HepG2 (cell line): Measurements from ENCODE around the gene TRIM22. TPM values are rescaled to one million over a fixed set of nuclear protein-coding genes. Genes with fewer than 3 reads are reported as not detected.
"Not testable (repeated sequence)": the region's sequence is repeated elsewhere in the genome, so short reads cannot be mapped to it uniquely, and the experiment has no call there.

Experiments used
- ATAC-seq: fragments of 200-7000 bp; cut with Tn5 transposase; 3 replicates; pipeline ENCODE4 v1.9.1; 2020; ENCODE audit warnings: mild to moderate bottlenecking, moderate library complexity
- BruUV-seq: library from RNA; stranded (reverse); fragments of 400-500 nt; replicated peaks from 2 replicates; lab custom pipeline; 2021; lab: Mats Ljungman, UMichigan
- CTCF ChIA-PET: fragments of 300-600 bp; formaldehyde crosslinking; extraction: SDS; loops from one replicate; lab custom pipeline; 2021; ENCODE audit warnings: low total read pairs, inconsistent platforms, low intra/inter-chr PET ratio; lab: Yijun Ruan, JAX
- POLR2A ChIA-PET: fragments of 350-600 bp; sonication (Branson Sonifier 250); formaldehyde crosslinking; loops from one replicate; lab custom pipeline; 2020; ENCODE audit warnings: antibody characterized with exemption, inconsistent platforms; lab: Yijun Ruan, JAX
- DNase-seq: peaks from one replicate; pipeline ENCODE4 v3.0.0-alpha.2; 2015; ENCODE audit warnings: low spot score
- FAIRE-seq: peaks from 3 replicates; lab custom pipeline; 2011; peaks lifted over from hg19 to GRCh38; lab: Jason Lieb, UNC
- H2AFZ ChIP-seq: one replicate; pipeline ENCODE4 v1.6.1; 2011; ENCODE audit warnings: low read length, inconsistent platforms
- H3K27ac ChIP-seq: fragments of 300-600 bp; 3 replicates; pipeline ENCODE4 v1.8.0; 2011; ENCODE audit warnings: mixed run types, mild to moderate bottlenecking, mixed read lengths, low read length, inconsistent platforms; ENCODE audit not compliant: insufficient read depth; ENCODE audit errors: extremely low read length
- H3K27me3 ChIP-seq, 2 experiments: fragments of 200-600 bp in 1 of 2; 2 replicates in 1 of 2; 3 replicates in 1 of 2; pipeline versions ENCODE4 v1.6.0 to v1.8.0; 2011; ENCODE audit warnings: low read length in 2 of 2, mild to moderate bottlenecking in 2 of 2, moderate library complexity in 2 of 2, inconsistent platforms in 1 of 2; ENCODE audit not compliant: insufficient read depth in 2 of 2, control insufficient read depth in 1 of 2
- H3K36me3 ChIP-seq, 2 experiments: fragments of 200-600 bp in 1 of 2; replicated peaks in 1 of 2; 2 replicates in 1 of 2; 3 replicates in 1 of 2; pipeline versions ENCODE4 v1.5.1 to v1.8.0; 2011; ENCODE audit warnings: low read length in 2 of 2, inconsistent platforms in 1 of 2; ENCODE audit not compliant: insufficient read depth in 2 of 2, control insufficient read depth in 1 of 2
- H3K4me1 ChIP-seq: 2 replicates; pipeline ENCODE4 v1.5.1; 2012; ENCODE audit warnings: low read length, inconsistent platforms; ENCODE audit not compliant: insufficient read depth
- H3K4me2 ChIP-seq: 2 replicates; pipeline ENCODE4 v1.6.0; 2011; ENCODE audit warnings: low read depth, low read length, inconsistent platforms
- H3K4me3 ChIP-seq, 3 experiments: fragments of 200-600 bp in 1 of 3; sonication (generic), shearing (Covaris generic) in 1 of 3; replicated peaks in 1 of 3; 2 replicates each; pipeline ENCODE4 v1.5.1; 2011 to 2016; ENCODE audit warnings: low read length in 3 of 3, inconsistent platforms in 2 of 3, low read depth in 2 of 3, mild to moderate bottlenecking in 2 of 3, control low read depth in 1 of 3, mixed read lengths in 1 of 3; ENCODE audit not compliant: insufficient read depth in 1 of 3
- H3K79me2 ChIP-seq: one replicate; pipeline ENCODE4 v1.6.1; 2011; ENCODE audit warnings: low read length, inconsistent platforms; ENCODE audit not compliant: insufficient read depth
- H3K9ac ChIP-seq: 2 replicates; pipeline ENCODE4 v1.6.0; 2011; ENCODE audit warnings: mild to moderate bottlenecking, low read depth, low read length, inconsistent platforms; ENCODE audit not compliant: insufficient read depth
- H3K9me3 ChIP-seq: 2 replicates; pipeline ENCODE4 v1.5.1; 2012; ENCODE audit warnings: mild to moderate bottlenecking, low read length
- H4K20me1 ChIP-seq: 2 replicates; pipeline ENCODE4 v1.6.0; 2011; ENCODE audit warnings: inconsistent platforms, mild to moderate bottlenecking, low read length, moderate library complexity; ENCODE audit not compliant: insufficient read depth
- NFYB ChIP-seq: sonication (generic); formaldehyde crosslinking; IDR thresholded peaks from 2 replicates; pipeline ENCODE4 v1.4.0; 2020; ENCODE audit warnings: missing genetic modification reagents
- NFYC ChIP-seq: IDR thresholded peaks from 2 replicates; pipeline ENCODE4 v1.6.1; 2016; ENCODE audit warnings: missing genetic modification reagents, missing compliant biosample characterization
- WGBS: methylation state at CpG from one replicate; pipeline ENCODE4 v1.1.6; 2017; ENCODE audit warnings: low lambda C conversion rate; 5-methylcytosine and 5-hydroxymethylcytosine counted together
- in situ Hi-C: cut with HindIII; loops from 2 replicates; pipeline ENCODE4 v1.10.0; 2017; ENCODE audit warnings: low pct_unique_long_range_greater_than_20kb; ENCODE audit not compliant: extremely low pct_ligation_motif_present
- intact Hi-C: fragments of 100-400 bp; cut with micrococcal nuclease; formaldehyde crosslinking; loops from one replicate; pipeline ENCODE4 v1.10.0; 2022; ENCODE audit not compliant: unreplicated experiment
- polyA plus RNA-seq, 8 experiments: library from polyadenylated mRNA; depleted of rRNA in 3 of 8; stranded (reverse) in 7 of 8; unstranded in 1 of 8; fragments of >200 nt; fragmentation: Illumina TruSeq in 4 of 8; extraction: Trizol in 4 of 8; gene quantifications; 2 replicates each; pipeline versions ENCODE4 v1.2.1 to v1.2.3, GENCODE V29; 2011 to 2016; ENCODE audit warnings: low read depth in 4 of 8, missing spikeins in 1 of 8, mixed read lengths in 1 of 8; ENCODE audit not compliant: insufficient read depth in 1 of 8
- total RNA-seq, 5 experiments: library from RNA; depleted of rRNA; stranded (reverse); fragments of >200 nt; fragmentation: Illumina TruSeq; extraction: Trizol; gene quantifications; 2 replicates each; pipeline ENCODE4 v1.2.3, GENCODE V29; 2016; ENCODE audit warnings: low read depth in 1 of 5
- TF ChIP-seq, protein P1 (sequence below): sonication (generic); formaldehyde crosslinking; conservative IDR thresholded peaks from 2 replicates; pipeline ENCODE4 v1.8.0; 2022; ENCODE audit warnings: missing genetic modification reagents

Gene TRIM22
- total and polyA plus RNA-seq, 2 of the 13 experiments (the other 11 are each of a cell fraction or from before 2014, with no cell fraction given), result 2.4 to 3.2 TPM

GRCh38 chr11:5679811-5680210, 9.8 kb upstream of the TRIM22 start (continued):
- TF ChIP-seq, protein P1, sequence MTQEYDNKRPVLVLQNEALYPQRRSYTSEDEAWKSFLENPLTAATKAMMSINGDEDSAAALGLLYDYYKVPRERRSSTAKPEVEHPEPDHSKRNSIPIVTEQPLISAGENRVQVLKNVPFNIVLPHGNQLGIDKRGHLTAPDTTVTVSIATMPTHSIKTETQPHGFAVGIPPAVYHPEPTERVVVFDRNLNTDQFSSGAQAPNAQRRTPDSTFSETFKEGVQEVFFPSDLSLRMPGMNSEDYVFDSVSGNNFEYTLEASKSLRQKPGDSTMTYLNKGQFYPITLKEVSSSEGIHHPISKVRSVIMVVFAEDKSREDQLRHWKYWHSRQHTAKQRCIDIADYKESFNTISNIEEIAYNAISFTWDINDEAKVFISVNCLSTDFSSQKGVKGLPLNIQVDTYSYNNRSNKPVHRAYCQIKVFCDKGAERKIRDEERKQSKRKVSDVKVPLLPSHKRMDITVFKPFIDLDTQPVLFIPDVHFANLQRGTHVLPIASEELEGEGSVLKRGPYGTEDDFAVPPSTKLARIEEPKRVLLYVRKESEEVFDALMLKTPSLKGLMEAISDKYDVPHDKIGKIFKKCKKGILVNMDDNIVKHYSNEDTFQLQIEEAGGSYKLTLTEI (CRISPR knock-in tag), result no peak

GRCh38 chr11:5682890-5683441, 6.6 kb upstream of the TRIM22 start:
- H3K4me1 ChIP-seq, FAIRE-seq, CTCF ChIA-PET, POLR2A ChIA-PET, H4K20me1 ChIP-seq, H3K4me3 ChIP-seq, H3K79me2 ChIP-seq, H3K27me3 ChIP-seq, DNase-seq, H3K4me2 ChIP-seq, intact Hi-C loops, H3K27ac ChIP-seq, BruUV-seq, H3K9me3 ChIP-seq, H3K36me3 ChIP-seq, H2AFZ ChIP-seq, H3K9ac ChIP-seq, ATAC-seq: not testable (repeated sequence)
- 70% methylated on average over 4 of the region's 33 CpGs for WGBS
- in situ Hi-C loops, result loop anchor here (10.0 kb wide), 1 partner anchor 122 kb away; the partner anchor contains the start of gene OR52N2

- H2AFZ ChIP-seq, H3K4me1 ChIP-seq, intact Hi-C loops, FAIRE-seq, H3K9ac ChIP-seq, ATAC-seq, H3K27me3 ChIP-seq, H3K27ac ChIP-seq, H3K36me3 ChIP-seq, H3K4me2 ChIP-seq, H4K20me1 ChIP-seq, BruUV-seq, POLR2A ChIA-PET, H3K79me2 ChIP-seq, DNase-seq, H3K9me3 ChIP-seq: not testable (repeated sequence)
- 72% methylated on average over 7 of the region's 7 CpGs for WGBS
- H3K4me3 ChIP-seq, result 0 out of 6 replicates have a peak overlapping the region, but pooled peaks of 1 of the 3 experiments have one; percentile 65
- CTCF ChIA-PET, result interaction anchor here (1.8 kb wide), 1 partner anchor 125 kb away, joined by 9 read pairs; the partner anchor contains the start of gene OR52N2
- peak; percentile 73 for TF ChIP-seq NFYB
- peak; percentile 59 for TF ChIP-seq NFYC (CRISPR knock-in tag)
- in situ Hi-C loops, result loop anchor here (10.0 kb wide), 1 partner anchor 121 kb away; the partner anchor contains the start of gene OR52N2
Measured at GRCh38 chr11:5683620-5684019, 6.0 kb upstream of the TRIM22 start.
